Jurkat, Clone E6-1 (cell line): ENCODE results near the gene CPSF4.
"Not testable (repeated sequence)": the region's sequence is repeated elsewhere in the genome, so short reads cannot be mapped to it uniquely, and the experiment has no call there.

Experiments used
- DNase-seq: peaks from one replicate; pipeline ENCODE4 v3.0.0-alpha.2; 2011; ENCODE audit warnings: low read depth, low spot score
- H3K4me3 ChIP-seq: 2 replicates; pipeline ENCODE4 v1.5.1; 2011; ENCODE audit warnings: mild to moderate bottlenecking, low read length, control low read depth, moderate library complexity

The CPSF4 gene

DNA sequence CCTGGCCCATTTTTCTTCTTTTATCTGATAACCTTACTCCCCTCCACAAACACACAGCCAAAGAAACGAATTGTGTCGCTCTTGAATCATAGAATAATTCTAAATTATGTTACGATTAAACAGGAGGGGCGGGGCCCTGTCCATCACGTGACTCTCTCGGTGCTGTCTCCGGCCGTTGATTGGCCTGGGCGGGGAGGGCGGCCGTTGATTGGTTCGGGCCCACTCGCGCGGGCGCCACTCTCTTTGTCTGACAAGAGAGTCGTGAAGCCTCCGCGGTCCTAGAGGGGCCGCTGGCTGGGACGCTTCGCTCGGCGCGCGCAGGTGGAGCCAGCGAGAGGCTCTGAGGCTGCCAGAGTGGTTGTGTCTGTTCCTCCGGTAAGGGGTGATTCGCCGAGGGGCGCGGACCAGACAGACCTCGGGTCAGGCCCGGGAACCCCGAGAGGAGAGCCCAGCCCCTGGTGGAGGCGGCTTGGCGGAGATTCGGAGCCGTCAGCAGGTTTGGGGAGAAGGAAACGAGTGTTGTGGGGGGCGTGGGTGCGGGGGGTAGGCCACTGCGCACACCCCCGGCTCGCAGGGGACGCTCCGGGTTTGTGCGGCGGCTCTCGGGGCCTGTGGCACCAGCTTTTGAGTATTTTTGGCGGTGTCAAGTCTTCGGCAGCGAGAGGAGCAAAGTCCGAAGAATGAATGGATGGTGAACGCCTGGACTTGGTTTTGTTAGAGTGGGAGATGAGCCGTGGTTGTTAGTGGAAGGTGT, 34.0 kb downstream of the CPSF4 start, which contains the start of gene ZNF789:
TSS of gene ZNF789 (plus strand) at position 330 of the 754 bp plus-strand sequence. CDS start 3,567 bp downstream, outside the sequence.
- H3K4me3 ChIP-seq = peak within 1 kb of the TSS; percentile 95
- peak; percentile 94 for DNase-seq

DNA sequence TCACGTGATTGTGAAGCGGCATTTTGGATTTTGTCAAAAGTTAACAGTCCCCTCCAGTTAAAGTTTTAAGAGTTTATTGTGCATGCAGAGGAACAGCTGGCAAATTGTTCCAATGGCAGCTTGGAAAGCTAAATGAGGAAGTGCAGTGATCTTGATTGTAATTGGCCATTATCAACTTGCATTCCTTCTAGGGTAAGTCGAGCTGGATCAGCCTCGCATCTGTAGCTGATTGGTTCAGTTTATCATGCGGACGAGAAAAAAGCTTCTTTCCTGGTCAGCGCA, 34.5 kb downstream of the CPSF4 start:
- DNase-seq = peak; percentile 72

DNA sequence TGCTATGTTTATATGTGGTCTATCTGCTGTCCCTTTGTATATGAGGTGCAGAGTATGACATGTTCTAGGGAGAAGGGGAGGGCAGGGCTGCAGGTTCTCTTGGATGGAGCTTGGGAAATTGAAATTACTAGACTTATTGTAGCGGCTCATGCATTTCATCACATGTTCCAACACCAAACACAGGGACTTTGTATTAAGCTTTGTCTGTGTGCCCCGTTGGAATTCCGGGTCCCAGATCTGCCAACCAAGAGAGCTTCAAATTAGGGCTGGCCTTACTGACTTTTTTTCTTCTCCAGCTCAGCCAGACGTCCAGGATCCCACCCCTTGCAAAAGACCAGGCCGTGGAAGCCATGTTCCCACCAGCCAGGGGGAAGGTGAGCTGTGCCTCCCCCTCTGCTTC, 37.4 kb downstream of the CPSF4 start:
- no peak overlapping the region for H3K4me3 ChIP-seq
- no peak for DNase-seq

More for the DNA sequence above, 34.5 kb downstream of the CPSF4 start:
- peak overlapping the region; percentile 95 for H3K4me3 ChIP-seq

DNA sequence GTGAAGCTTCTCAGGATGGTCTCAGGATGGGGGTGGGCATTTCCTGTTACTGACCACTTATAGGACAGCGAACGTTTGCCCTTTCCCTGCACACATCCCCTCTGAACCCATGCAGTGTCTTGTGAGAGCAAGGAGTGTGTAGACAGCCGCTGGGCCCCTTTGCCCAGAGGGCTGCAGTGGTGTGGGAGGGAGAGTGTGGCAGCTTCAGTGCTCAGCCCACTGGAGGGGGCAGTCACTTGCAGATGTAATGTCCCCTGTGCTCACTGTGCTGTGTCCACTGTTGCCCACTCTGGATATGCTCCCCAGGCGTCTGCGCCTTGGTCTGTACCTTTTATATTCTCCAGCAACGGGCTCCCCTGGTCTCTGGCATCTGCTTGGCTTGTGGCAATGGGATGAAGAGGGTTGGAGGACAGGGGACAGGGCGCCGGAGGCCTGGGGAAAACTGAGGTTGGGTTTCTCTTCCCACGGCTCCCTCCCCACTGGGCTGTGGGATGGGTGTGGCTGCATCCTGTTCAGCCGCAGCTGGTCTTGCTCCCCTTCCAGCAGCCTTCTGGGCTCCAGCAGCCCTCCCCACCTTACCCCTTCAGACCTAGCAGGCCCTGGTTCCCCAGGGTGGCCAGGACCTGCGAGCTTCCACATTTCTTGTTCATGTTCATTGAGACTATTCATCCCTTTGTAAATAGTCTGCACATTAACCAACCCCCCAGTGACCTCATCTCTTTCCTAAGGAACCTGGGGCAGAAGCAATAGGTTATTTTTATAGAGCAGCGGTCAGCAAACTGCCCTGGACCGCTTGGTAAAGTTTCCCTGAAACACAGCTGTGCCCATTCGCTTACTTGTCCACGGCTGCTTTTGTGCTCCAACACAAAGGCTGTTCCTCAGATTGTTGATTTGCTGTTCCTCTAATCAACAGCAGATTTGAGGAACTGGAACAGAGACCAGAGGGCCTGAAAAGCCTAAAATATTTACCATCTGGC, 40.0 kb downstream of the CPSF4 start:
- DNase-seq = no peak
- H3K4me3 ChIP-seq = no peak overlapping the region

DNA sequence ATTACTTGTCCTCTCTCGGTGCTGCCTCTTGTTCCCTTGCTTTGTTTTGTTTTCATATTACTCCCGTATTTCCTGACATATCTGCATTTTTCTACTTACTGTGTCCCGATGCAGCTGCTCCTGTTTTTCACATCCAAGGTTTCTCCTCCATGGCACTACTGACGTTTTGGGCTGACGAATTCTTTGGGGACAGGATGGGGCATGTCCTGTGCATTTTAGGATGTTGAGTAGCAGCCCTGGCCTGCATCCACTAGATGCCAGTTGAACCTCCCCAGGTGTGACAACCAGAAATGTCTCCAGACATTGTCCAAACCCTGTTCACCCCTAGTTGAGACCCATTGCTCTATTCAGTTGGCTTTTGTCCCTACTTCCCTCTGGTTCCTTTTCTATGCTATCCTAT, 46.4 kb downstream of the CPSF4 start:
- no peak overlapping the region for H3K4me3 ChIP-seq
- DNase-seq = no peak

DNA sequence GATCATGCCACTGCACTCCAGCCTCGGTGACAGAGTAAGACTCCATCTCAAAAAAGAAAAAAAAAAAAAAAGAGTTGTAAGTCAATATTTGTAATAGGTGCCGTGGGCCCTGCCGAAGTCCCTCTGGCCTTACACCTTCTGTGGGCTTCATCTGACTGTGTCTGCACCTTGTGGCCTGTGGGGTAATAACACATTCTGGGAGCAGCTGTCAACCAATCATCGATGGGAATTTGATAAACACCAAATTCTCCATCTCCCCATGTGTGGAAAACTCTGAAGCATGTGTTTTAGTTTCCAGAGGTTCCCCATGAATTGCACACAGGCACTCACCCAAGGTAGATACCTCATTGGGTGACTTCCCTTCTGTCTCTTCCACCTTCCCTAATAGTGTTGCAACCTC, 50.5 kb downstream of the CPSF4 start:
- DNase-seq = no peak
- no peak overlapping the region for H3K4me3 ChIP-seq

DNA sequence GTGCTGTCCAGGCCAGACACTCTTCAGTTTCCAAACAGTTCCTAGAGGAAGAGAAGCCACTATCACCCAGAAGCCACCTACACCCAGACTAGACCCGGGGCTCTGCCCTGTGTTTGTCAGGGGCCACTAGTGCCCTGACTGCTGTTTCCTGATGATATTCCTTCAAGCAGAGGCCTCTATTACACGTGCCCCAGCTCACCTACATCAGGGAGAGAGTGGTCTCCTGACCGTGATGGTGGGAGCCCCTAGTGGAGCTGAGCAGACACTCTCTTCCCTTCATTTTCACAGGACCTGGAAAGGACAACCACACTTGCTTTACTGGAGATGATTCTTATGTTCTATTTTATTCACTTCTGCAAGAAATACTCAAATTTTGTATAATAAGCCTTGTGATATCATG, 52.1 kb downstream of the CPSF4 start:
- no peak for DNase-seq

DNA sequence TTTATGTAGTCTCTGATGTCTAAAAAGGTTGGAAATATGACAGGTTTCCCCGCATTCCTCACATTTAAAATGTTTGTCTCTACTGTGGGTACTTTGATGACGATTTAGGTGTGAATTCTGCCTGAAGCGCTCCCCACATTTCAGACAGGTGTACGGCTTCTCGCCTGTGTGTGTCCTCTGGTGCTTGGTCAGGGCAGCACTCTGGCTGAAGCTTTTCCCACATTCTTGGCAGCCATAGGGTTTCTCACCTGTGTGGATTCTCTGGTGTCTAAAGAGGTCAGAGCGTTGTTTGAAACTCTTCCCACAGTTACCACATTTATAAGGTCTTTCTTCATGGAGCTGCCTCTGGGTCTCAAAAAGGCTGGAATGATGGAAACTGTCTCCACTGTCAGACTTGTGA, 55.1 kb downstream of the CPSF4 start:
- no peak for DNase-seq
- no peak overlapping the region for H3K4me3 ChIP-seq

More for the DNA sequence above, 52.1 kb downstream of the CPSF4 start:
- H3K4me3 ChIP-seq = no peak overlapping the region

DNA sequence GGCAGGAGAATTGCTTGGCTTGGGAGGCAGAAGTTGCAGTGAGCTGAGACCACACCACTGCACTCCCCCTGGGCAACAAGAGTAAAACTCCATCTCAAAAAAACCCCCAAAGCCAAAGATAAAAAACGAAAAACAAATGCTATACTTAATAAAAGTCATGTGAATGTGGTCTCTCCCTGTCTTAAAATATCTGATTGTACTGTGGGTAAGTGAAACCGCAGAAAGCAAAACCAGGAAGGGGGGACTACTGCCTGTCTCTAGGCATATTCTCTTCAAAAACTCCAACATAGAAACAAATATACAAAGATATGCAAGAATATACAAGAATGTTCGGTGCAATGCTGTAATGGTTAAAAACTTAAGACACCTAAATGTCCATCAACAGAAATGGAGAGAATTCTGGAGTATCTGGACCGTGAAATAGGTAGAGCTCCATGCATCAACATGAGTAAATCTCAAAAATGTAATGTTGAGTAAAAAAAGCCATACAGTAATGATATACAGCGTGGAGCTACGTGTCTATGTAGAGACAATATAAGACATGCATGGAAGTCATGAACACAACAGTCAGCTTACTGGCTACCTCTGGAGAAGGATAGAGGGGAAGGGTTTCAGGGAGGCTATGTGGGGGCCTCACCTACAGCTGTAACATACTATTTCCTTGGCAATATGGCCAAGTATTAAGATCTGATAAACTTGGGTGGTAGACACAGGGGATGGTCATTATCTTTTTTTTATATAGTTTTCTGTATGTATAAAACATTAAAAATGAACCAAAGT, 59.2 kb downstream of the CPSF4 start:
- peak overlapping the region; percentile 97 for H3K4me3 ChIP-seq
- peak; percentile 55 for DNase-seq

DNA sequence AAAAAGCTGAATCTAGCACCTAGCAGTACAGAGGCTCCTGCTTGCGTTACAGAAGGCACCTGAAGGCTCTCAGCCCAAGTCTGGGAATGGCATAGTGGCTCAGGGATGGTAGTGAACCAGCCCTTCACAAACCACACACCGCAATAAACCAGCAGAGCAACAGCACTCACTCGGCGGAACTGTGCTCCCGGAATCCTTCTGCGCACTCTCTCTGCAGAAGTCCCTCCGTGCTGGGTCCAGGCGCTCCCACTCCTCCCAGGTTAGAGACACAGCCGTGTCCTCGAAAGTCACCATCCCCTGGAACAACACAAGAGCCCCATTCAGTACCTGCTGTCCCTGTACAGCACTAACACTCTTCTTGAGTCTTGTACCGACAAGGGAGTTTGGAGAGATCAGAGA, 59.8 kb downstream of the CPSF4 start:
- DNase-seq = no peak
- peak overlapping the region; percentile 97 for H3K4me3 ChIP-seq

DNA sequence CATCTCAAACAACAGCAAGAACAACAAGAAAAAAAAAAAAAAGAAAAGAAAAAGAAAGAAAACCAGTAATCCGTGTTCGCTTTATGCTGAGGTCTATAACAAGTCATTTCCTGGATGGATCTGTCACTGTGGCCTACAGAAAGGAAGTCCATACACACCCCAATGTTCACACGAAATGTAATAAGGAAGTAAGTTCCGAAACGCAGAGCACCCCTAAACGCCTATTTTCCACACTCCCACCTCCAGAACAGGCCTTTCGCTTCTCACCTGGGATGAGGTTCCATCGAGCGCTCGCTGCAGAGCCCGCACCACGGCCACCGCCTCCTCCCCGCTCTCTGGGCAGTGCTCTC, 60.6 kb downstream of the CPSF4 start:
- peak overlapping the region; percentile 97 for H3K4me3 ChIP-seq
- DNase-seq = no peak

DNA sequence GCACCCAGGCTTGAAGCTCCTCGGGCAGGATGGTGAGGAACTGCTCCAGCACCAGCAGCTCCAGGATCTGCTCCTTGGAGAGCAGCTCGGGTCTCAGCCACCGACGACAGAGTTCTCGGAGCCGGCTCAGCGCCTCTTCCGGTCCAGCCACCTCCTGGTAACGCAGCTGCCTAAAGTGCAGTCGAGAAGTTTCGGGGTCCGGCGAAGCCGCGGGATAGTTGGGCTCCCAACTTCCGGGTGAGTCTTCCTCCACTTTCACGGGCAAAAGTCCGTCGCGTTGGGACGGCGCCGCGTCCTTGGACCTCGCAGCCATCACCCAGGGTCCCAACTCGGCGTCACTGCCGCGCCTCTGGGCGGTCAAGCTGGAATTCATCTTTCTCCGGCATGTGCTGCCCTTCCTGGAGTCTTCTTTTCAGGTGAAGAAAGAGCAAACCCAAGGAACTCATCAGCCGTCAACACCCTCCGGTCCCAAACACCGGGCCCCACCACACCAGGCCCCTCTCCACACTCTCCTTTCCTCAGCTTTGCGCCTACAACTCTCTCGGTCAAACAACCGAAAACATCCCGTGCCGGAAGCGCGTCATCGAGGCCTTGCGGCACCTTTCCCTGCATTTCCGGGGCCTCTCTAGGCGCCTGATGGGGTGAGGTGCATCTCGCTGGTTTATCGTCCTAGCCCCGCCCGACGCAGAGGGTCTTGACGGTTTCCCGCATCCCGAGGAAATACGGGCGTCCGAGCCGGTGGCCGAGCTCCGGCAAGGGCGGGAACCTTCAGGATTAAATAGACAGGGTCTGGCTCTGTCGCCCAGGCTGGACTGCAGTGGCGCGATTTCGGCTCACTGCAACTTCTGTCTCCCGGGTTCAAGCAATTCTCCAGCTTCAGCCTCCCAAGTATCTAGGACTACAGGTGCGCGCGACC, 61.2 kb downstream of the CPSF4 start, which contains the start of gene ZNF394:
TSS of gene ZNF394 (minus strand) at position 561 of the 916 bp plus-strand sequence. CDS start at position 373, 188 bp downstream.
- DNase-seq = peak; percentile 89
- peak within 1 kb of the TSS; percentile 97 for H3K4me3 ChIP-seq

DNA sequence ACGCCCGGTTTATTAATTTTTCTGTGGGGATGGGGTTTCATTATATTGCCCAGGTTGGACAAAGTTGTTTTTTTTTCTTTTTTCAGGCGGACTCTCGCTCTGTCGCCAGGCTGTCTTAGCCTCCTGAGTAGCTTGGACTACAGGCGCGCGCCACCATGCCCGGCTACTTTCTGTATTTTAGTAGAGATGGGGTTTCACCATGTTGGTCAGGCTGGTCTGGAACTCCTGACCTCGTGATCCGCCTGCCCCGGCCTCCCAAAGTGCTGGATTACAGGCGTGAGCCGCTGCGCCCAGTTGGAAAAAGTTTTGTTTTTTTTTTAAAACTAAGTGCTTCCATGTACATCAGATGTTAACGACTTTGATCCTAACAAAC, 61.9 kb downstream of the CPSF4 start:
- DNase-seq = no peak
- peak overlapping the region; percentile 97 for H3K4me3 ChIP-seq

DNA sequence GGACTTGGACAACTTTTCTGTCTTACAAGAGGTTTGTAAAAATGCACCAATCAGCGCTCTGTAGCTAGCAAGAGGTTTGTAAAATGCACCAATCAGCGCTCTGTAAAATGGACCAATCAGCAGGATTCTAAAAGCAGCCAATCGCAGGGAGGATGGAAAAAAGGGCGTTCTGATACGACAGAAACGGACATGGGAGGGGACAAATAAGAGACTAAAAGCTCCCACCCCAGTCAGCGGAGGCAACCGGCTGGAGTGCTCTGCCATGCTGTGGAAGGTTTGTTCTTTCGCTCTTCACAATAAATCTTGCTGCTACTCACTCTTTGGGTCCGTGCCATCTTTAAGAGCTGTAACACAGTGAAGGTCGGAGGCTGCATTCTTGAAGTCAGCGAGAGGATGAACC, 62.5 kb downstream of the CPSF4 start:
- DNase-seq = peak; percentile 28
- H3K4me3 ChIP-seq = not testable (repeated sequence)

DNA sequence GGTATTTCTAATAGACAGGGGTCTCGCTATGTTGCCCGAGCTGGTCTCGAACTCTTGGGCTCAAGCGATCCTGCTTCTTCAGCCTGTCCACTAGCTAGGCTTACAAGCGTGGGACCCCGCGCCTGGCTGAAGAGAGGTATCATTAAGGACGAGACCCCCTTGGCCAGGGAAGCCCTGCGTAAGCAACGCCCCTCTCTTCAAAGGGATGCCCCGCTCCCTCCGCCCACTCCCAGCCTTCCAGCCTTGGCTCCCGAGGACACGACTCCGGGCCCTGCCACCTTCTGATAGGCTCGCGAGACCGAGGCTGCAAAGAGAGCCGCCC, 65.5 kb downstream of the CPSF4 start:
- peak overlapping the region; percentile 92 for H3K4me3 ChIP-seq
- DNase-seq = no peak

DNA sequence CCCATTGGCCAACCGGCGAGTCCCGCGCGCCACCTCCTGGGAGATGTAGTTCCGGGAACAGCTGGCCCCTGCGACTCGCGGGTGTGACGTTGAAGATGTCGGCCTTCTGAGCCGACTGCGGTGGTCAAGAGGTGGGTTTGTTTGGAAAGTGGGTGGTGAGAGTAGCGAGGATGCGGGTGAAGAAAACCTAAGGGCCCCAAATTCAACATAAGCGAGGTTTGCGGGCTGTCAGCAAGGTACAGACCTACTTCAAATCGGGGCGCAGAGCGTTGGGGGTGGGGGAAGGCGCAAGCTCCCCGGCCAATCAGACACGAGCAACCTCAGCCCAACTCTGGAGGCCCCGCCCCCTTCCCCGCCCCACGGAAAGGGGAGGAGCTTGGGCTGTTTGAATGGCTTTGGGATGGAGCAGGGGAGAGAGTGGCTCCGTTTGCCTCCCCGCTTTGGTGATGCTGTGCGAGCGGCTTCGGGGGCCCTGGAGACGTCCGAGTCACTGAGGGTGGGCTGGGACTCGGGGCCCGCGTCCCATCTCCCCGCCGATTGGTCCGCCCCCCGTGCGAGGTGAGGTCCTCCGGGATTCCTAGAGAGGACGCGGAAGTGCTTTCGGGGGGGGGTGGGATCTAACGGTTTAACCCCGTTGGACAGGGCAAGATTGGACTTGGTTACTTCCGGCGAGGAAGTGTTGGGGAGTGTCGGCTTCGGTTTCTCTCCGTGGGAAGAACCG, 66.0 kb downstream of the CPSF4 start, which contains the start of gene ZKSCAN5:
TSS of gene ZKSCAN5 (plus strand) at position 60 of the 721 bp plus-strand sequence. CDS start 1,383 bp downstream, outside the sequence.
- peak within 1 kb of the TSS; percentile 92 for H3K4me3 ChIP-seq
- DNase-seq = peak; percentile 91

DNA sequence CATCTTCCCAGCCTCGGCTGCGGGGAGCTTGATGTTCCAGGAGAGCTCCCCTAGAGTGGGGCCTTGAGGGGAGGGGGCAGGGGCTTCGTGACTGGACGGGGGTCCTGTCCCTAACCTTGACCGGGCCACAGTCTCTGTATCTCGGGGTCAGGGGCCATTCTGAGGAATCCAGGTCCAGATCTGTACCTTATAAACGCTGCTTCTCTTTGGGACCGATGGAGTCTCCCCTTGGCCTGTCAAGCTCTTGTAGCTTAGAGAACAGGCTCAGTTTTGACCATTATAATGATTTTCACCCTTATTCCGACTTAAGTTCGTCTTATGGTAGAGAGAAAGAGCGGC, 66.5 kb downstream of the CPSF4 start:
- DNase-seq = no peak

More for the DNA sequence above, 66.5 kb downstream of the CPSF4 start:
- H3K4me3 ChIP-seq = peak overlapping the region; percentile 92
